HK-2 (cell line): Measurements from ENCODE around the gene USP6NL.

Experiments
- DNase-seq: peaks from one replicate; pipeline ENCODE4 v3.0.0-alpha.2; 2018; ENCODE audit not compliant: unreplicated experiment

Gene USP6NL

GRCh38 chr10:11415095-11415494 is 196.4 kb downstream of the USP6NL start:
- no peak for DNase-seq

DNA sequence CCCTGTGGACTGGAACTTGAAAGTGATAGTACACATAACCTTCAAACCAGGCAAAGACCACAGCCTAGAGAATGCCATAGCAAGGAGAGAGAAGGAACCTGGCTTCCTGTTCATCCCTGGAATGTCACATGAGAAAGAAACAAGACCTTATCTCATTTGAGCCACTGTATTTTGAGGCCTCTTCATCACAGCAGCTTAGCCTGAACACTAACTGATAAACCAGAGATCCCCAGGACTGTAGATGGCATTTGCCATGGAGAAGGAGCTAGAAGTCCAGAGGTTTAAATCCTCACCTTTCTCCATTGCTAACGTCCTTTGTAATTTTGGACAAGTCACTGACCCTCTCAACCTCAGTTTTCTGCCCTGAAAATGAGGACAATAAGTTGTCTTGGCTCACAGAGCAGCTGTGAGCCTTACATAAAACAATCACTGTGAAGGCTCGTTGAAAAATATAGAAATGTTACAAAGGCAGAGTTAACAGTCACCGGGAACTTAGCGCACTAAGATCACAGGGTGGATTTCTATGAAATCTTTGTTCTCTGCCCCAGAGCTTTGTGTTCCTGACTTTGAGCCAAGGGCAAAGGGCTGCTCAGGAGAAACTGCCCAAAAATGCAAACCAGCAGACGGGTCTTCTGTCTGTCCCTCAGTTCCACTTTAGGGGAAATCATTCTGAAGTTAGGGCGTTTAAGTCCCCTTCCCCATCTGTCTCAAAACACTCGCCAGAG is 197.0 kb downstream of the USP6NL start:
- DNase-seq = no peak

- DNase-seq = no peak
Measured at GRCh38 chr10:11411926-11412545, 199.4 kb downstream of the USP6NL start.

DNA sequence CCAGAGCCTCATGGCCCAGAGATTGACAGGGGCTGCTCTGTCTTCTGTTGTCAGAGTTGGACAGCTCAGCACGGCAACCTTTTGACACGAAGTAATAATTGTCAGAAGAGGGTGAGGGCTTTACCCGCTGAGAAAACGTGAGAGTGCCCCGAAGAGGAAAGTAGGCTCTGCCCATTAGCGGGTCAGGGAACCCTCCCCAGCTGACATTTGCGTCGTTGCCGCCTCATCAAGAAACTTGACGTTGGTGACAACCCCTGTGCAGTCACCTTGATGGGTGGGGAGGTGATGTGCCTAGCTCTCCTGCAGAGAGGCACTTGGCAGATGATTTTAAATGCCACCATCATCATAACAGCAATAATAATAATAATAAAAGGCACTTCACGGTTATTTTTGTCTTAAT is 202.1 kb downstream of the USP6NL start:
- no peak for DNase-seq

DNA sequence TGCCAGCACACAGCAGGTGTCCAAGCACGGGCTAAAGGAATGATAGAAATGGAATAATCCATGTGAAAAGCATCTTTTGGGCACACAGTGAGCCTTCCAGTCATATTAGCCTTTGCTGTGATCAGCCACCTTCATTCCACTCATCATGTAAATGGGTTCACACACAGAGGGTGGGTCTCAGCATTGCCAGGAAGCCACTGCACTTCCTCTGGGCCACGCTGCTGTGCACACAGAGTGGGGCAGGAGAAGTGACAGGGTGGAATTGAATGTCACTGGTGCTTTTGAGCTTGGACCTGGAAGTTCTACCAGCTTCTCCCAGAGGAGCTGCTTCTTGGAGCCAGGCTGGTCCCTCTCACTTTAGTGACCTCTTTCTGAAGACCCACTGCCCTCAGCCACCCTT is 203.5 kb downstream of the USP6NL start:
- no peak for DNase-seq

GRCh38 chr10:11406746-11407145 is 204.7 kb downstream of the USP6NL start:
- DNase-seq = no peak

DNA sequence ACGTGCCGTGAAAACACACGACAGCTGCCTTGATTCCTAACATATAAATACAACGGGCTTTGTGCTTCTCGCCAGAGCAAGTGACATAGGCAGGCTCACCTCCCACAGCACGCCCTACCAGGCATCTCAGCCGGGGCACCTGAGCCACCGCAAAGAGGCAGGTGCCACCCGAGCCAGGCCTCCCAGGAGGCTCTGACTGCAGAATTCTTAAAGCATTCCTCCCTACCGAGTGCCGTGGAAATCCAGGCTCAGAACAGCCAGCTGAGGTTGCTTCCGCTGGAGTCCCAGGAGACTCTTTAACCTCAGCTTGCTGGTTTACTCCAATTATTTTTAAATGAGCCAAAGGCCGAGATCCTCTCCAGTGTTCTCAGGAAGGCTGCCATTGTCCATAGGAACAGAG is 206.5 kb downstream of the USP6NL start:
- no peak for DNase-seq
